GM12801 (cell line): Measurements from ENCODE around the gene CASP9.

Experiments
- TF ChIP-seq, protein P1 (sequence below): IDR thresholded peaks from one replicate; pipeline ENCODE4 v1.5.1; 2011; ENCODE audit warnings: control low read depth; ENCODE audit not compliant: insufficient read length; ENCODE audit errors: extremely low read depth

Gene CASP9

DNA sequence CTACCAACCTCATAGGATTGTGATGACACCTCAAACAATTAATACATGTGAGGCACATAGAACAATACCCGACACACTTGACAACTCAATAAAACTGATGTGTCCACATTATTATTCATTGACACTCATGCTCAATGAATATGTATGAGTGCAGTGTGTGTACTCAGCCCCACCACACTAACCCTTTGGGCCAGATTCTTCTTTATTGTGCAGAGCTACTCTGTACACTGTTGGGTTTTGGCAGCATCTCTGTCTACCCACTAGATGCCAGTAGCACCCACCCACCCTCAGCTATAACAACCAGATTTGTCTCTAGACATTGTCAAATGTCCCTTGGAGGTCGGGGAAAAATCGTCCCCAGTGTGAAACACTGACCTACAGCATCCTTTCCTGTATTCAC is 10.1 kb downstream of the CASP9 start:
- TF ChIP-seq, protein P1, sequence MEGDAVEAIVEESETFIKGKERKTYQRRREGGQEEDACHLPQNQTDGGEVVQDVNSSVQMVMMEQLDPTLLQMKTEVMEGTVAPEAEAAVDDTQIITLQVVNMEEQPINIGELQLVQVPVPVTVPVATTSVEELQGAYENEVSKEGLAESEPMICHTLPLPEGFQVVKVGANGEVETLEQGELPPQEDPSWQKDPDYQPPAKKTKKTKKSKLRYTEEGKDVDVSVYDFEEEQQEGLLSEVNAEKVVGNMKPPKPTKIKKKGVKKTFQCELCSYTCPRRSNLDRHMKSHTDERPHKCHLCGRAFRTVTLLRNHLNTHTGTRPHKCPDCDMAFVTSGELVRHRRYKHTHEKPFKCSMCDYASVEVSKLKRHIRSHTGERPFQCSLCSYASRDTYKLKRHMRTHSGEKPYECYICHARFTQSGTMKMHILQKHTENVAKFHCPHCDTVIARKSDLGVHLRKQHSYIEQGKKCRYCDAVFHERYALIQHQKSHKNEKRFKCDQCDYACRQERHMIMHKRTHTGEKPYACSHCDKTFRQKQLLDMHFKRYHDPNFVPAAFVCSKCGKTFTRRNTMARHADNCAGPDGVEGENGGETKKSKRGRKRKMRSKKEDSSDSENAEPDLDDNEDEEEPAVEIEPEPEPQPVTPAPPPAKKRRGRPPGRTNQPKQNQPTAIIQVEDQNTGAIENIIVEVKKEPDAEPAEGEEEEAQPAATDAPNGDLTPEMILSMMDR = no peak

DNA sequence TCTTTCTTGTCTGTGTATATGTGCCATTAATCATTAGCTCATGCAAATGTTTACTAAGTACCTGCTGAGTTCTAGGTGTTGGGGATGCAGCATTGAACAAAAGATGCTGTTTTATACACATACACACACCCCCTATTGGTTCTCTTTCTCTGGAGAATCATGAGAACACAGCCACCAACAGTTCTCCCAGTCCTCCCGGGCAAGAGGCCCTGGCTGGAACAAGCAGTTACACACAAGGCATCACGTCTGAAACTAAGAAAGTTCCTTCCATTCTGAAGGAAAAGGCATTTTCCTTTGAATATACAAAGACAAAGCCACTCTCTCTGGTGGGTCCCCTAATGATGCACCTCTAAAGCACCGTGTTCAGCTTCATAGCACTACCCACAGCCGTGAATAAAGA is 10.8 kb downstream of the CASP9 start:
- TF ChIP-seq, protein P1 = no peak

DNA sequence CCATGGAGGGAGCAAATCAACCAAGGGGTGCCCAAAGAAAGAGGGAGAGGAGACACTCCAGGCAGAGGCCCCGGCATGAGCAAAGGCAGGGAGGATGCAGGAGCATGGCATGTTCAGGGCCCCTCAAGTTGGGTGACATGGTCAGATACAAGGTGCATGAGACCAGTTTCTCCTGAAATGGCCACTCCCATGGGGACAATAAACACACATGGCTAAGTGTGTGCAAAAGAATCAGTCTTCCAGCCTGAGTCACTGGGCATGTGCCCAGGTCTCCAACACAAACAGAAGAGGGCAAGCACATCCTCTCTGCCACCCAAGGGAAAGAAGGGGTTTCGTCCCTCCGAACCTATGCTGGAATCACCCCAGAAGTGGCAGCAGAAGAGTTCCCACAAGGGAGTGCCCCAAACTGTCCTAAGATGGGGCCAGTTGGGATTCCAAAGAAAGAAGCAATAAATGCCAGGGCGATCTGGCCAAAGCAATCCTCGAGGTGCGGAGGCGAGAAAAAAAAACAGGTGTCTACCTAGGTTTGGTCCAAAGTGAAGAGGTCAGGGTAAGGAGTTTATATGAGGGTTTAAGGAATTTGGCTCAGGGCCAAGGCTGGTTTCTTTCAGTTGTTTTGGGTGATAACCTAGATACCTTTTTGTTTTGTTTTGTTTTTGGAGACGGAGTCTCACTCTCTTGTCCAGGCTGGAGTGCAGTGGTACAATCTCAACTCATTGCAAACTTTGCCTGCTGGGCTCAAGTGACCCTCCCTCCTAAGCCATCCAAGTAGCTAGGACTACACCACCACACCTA is 13.2 kb downstream of the CASP9 start:
- TF ChIP-seq, protein P1 = no peak

DNA sequence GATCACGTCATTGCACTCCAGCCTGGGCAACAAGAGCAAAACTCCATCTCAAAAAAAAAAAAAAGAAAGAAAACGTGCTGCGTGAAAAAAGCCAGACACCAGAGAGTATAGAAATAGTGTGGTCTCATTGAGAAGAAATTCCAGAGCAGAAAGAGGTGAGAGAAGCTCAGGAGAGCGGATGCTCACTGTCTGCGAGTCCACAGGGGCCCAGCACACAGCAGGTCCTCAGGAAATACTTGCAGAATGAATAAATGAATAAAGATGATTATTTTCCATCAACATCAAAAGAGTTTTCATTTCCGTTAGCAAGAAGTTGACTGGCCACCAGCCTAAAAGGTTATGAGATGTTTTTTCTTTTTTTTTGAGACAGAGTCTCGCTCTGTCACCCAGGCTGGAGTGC is 14.4 kb downstream of the CASP9 start:
- TF ChIP-seq, protein P1 = no peak

- TF ChIP-seq, protein P1 = no peak
Measured at GRCh38 chr1:15508700-15509487, 15.1 kb downstream of the CASP9 start.

DNA sequence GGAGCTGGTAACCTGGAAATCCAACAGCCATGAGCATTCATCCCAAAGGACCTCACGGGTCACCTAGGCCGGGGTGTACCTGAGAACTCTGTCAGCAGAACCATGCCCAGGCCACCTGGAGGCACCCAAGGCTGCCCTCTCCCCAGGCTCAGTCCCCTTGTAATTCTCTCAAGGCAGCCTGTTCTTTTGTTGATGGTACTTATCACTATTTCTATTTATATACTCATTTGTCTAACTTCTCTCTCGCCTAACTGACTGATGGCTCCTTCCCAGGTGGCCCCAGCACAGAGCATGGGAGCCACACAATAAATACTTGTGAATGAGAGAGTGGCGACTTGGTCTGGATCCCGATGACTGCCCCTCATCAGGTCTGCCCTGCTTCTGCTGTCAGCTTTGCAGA is 16.7 kb downstream of the CASP9 start:
- TF ChIP-seq, protein P1 = no peak

DNA sequence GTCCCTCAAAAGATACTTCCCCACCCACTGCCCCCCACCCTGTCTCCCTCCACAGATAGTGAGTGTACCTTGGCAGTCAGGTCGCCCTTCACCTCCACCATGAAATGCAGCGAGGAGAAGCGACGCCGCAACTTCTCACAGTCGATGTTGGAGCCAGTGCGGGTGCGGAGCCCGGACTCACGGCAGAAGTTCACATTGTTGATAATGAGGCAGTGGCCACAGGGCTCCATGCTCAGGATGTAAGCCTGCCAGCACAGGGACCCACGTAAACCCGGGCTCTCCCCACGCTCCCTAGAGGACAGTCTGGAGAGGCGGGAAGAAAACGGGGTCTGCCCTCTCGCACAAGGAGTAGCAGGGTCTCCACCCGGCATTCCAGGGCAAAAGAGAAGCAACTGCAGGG is 17.2 kb downstream of the CASP9 start:
- TF ChIP-seq, protein P1 = no peak
